Duodenal mucosa (tissue), 2 donors: ENCODE measurements around the gene F13A1.
"Not testable (repeated sequence)": the region's sequence is repeated elsewhere in the genome, so short reads cannot be mapped to it uniquely, and the experiment has no call there.

ENCODE experiments used
- H3K27ac ChIP-seq: one replicate; pipeline ENCODE4 v1.7.0; 2013; ENCODE audit warnings: low read depth, low read length
- H3K27me3 ChIP-seq, 2 donors: one replicate each; pipeline ENCODE4 v1.7.0; 2013; ENCODE audit warnings: low read length in 2 of 2, control low read depth in 1 of 2; ENCODE audit not compliant: insufficient read depth in 2 of 2, control insufficient read depth in 1 of 2
- H3K36me3 ChIP-seq, 2 donors: one replicate each; pipeline ENCODE4 v1.7.0; 2013; ENCODE audit warnings: low read length in 2 of 2, control low read depth in 1 of 2; ENCODE audit not compliant: insufficient read depth in 2 of 2, control insufficient read depth in 1 of 2
- H3K4me1 ChIP-seq, 2 donors: one replicate each; pipeline ENCODE4 v1.7.0; 2013; ENCODE audit warnings: low read length in 2 of 2, control low read depth in 1 of 2; ENCODE audit not compliant: insufficient read depth in 2 of 2, control insufficient read depth in 1 of 2
- H3K4me3 ChIP-seq, 2 donors: one replicate each; pipeline ENCODE4 v1.7.0; 2013; ENCODE audit warnings: low read length in 2 of 2, low read depth in 1 of 2
- H3K9ac ChIP-seq, 2 donors: one replicate each; pipeline ENCODE4 v1.7.0; 2013; ENCODE audit warnings: low read length in 2 of 2, low read depth in 1 of 2
- H3K9me3 ChIP-seq, 2 donors: one replicate each; pipeline ENCODE4 v1.7.0; 2013; ENCODE audit warnings: low read length in 2 of 2, control low read depth in 1 of 2; ENCODE audit not compliant: control insufficient read depth in 1 of 2

F13A1 gene

DNA sequence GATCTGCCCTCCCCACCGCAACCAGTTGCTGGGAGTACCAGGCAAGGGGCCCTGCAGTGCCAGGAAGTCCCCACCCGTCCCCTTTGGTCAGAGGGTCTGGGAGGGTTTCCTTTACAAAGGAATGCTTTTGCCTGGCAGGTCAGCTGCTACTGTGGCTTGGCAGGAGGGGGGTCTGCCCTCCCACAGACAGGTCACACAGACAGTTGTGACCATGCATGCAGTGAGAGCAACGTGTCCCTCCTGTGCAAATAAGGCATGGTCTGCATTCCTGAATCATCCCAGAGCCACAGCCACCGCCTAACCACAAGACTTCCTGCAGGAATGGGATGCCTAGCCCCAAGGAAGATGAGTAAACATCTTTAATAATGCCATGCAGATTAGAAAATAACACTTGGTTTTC lies 439 bp upstream of the F13A1 start:
- Histone ChIP-seq H3K36me3 (no peaks in the 10 kb centered on the region), H3K4me3 (no peak overlapping the region), H3K9ac (no peak overlapping the region), H3K9me3 (no peaks in the 10 kb centered on the region), H3K27ac (no peak overlapping the region), H3K4me1 (no peaks in the 10 kb centered on the region), H3K27me3 (peaks cover 25 to 40% of the 10 kb centered on the region in 2 donors)

DNA sequence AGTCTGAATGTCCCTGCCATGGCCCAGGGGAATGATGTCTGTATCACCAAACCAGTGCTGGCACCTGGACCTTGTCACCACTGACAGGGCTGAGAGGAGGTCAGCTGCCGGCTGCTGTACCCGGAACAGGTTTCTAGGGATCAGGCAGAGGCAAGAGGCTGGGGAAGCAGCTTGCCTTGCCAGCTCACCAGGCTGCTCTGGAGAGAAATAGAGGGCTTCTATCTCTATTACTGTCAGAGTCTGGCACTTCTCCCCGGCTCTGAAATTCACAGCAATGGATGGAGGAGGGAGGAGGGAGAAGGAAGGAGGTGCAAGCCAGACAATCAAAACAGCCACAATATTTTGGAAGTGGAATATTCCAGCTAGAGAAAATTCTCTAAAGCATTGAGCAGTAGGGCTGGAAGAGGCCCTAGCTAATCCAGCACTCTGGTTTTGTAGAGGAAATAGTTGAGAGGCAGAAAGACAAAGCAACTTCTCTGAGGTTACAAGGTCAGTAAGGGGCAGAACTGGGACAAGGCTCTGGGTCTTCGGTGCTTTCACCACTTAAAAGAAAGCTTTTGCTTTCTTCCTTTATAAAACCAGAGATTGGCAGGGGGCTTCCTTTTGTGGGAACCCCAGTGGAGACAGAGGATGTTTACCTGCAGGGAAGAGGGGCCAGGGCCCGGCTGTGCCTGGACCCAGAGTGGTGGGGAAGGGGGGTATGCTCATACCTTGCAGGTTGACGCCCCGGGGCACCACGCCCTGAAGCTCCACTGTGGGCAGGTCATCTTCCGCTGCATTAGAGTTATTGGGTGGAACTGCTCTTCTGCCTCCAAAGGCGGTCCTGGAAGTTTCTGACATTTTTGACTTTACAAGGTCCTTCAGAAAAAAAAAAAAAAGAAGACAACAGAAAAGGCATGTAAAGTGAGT lies 2.4 kb downstream of the F13A1 start:
- Histone ChIP-seq H3K27me3 (peaks cover 25 to 40% of the 10 kb centered on the region in 2 donors), H3K36me3 (no peaks in the 10 kb centered on the region), H3K4me3 (no peak overlapping the region), H3K9me3 (no peaks in the 10 kb centered on the region), H3K9ac (no peak overlapping the region), H3K27ac (no peak overlapping the region), H3K4me1 (no peaks in the 10 kb centered on the region)

DNA sequence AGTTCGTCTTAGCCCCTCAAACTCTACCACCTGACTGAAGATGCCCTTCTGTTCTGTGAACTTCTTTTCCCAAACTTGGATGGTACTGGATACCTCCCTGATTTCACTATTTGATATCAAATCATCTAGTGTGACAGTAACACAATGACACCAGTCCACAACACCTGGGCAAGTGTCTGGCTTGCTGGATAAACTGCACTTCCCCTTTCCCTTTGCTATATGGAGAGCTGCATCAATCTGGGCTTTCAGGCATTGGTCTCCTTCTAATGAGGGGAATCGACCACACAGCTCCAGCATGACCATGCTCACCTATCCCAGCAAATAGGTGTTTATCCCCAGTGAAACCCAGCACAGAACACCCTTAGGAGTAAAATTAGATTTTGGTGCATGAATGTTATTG lies 3.1 kb downstream of the F13A1 start:
- Histone ChIP-seq H3K27me3 (peaks cover 25 to 39% of the 10 kb centered on the region in 2 donors), H3K4me3 (no peak overlapping the region), H3K27ac (no peak overlapping the region), H3K36me3 (no peaks in the 10 kb centered on the region), H3K9me3 (no peaks in the 10 kb centered on the region), H3K4me1 (no peaks in the 10 kb centered on the region), H3K9ac (no peak overlapping the region)

DNA sequence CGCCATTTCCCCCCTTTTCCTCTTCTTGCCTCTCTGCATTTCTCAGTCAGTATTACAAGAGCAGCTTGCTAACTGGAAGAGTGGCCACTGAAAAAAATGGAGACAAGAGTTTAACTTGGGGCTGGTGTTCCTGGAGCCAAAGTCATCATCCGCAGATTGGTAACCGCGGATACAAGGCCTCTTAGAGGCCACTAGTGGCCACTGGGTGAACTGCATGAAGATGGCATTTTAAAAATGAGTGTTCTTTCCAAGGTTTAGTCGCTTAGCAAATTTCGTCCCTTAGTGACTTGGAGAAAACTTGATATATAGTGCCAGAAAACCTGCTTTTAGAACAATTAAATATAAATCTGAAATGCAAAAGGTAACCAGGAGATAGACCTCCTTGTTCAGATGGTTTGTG lies 4.8 kb downstream of the F13A1 start:
- Histone ChIP-seq H3K36me3 (no peaks in the 10 kb centered on the region), H3K4me3 (no peak overlapping the region), H3K9me3 (no peaks in the 10 kb centered on the region), H3K9ac (no peak overlapping the region), H3K27me3 (peaks cover 22 to 32% of the 10 kb centered on the region in 2 donors), H3K27ac (no peak overlapping the region), H3K4me1 (no peaks in the 10 kb centered on the region)

DNA sequence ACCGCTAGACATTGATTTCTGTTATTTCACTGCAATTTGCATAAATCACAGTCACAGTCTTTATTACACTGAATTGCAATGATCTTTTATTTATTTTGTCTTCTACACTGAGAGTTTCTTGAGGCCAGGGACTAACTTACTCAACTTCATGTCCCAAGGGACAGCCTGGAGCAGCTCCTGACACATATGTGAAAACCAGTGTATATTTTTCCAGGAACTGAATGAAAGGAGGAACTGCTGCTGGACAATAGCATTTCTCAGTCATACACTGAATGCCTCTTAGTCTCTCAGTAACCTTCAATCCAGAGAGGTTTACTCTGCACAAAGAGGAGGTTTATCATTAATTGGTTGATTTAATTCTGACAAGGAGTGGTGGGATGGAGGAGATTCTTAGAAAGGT lies 5.9 kb downstream of the F13A1 start:
- no peaks in the 10 kb centered on the region for H3K9me3 ChIP-seq
- peaks cover 17 to 21% of the 10 kb centered on the region in 2 donors for H3K27me3 ChIP-seq
- H3K9ac ChIP-seq, result no peak overlapping the region
- no peak overlapping the region for H3K27ac ChIP-seq
- H3K36me3 ChIP-seq, result no peaks in the 10 kb centered on the region
- no peaks in the 10 kb centered on the region for H3K4me1 ChIP-seq
- H3K4me3 ChIP-seq, result no peak overlapping the region

DNA sequence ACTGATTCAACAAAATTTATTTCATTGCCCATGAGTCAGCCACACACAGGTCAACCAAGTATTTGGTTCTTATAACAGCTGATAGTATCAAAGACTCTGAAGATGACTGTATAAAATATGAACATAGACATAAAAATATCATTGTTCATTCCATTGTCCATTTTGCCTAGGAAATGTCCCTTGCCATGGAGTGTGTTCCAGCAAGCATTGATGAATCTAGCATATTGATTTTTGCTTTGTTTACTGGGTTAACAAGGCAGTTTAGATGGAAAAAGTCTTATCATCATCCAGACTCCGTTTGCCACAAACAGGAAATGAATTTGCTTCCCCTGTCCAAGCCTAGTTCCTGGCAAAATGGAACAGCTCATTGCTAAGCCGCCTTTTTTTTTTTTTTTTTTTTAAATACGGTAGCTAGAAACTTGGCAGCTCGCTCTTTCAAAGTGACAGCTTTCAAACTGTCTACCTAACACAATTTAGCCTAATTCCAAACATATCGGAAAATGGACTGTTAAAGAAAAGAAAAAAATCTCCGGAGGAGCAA lies 7.5 kb downstream of the F13A1 start:
- Histone ChIP-seq H3K4me3 (no peak overlapping the region), H3K4me1 (no peaks in the 10 kb centered on the region), H3K9ac (no peak overlapping the region), H3K36me3 (no peaks in the 10 kb centered on the region), H3K27ac (no peak overlapping the region), H3K9me3 (no peaks in the 10 kb centered on the region), H3K27me3 (peaks cover 10 to 13% of the 10 kb centered on the region in 2 donors)

DNA sequence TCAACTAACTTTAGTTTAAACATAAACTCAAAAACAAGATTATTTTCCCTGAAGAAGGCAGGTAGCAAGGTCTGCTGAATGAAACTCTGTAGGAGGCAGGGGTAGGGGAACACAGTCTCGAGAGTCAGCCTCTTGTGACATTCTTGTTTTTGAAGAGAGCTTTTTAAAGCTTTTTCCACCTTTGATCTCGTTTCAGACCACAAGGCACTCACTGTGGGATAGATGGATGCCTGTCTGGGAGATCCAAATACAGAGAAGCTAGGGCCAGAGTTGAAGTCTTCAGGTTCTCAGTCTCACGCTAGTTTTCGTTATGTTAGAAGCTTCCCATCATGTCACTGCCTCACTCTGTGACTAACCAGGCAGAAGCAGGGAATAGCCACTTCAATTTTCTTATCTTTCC lies 14.9 kb downstream of the F13A1 start:
- H3K36me3 ChIP-seq, result no peaks in the 10 kb centered on the region

DNA sequence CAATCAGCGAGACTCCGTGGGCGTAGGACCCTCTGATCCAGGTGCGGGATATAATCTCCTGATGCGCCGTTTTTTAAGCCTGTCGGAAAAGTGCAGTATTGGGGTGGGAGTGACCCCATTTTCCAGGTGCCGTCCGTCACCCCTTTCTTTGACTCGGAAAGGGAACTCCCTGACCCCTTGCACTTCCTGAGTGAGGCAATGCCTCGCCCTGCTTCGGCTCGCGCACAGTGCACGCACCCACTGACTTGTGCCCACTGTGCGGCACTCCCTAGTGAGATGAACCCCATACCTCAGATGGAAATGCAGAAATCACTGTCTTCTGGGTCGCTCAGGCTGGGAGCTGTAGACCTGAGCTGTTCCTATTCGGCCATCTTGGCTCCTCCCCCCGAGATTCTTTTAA lies 20.1 kb downstream of the F13A1 start:
- not testable (repeated sequence) for H3K27ac ChIP-seq, H3K9me3 ChIP-seq, H3K4me3 ChIP-seq, H3K9ac ChIP-seq, H3K36me3 ChIP-seq, H3K27me3 ChIP-seq, H3K4me1 ChIP-seq

More for the DNA sequence above, 14.9 kb downstream of the F13A1 start:
- Histone ChIP-seq H3K27me3 (peaks cover 0 to 9% of the 10 kb centered on the region in 2 donors), H3K27ac (no peak overlapping the region), H3K9me3 (no peaks in the 10 kb centered on the region), H3K4me3 (no peak overlapping the region), H3K4me1 (no peaks in the 10 kb centered on the region), H3K9ac (no peak overlapping the region)

DNA sequence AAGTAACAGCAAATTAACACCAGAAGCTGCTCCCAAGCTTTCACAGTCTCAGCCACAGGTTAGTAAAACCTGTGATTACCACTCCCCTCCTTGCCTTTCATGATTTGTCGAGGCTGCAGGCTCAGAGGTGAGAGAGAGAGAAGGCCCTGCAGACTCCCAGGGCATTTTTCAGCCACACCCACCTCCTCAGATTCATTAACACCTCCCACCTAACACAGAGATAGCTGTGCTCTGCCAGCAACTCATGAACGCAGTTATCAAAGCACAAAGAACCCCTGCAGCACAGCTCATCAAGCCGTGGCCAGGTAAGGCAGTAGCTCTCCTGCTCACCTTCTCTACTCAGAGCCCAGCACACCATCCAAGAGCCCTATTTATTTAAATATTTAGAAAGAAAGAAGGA lies 27.1 kb downstream of the F13A1 start:
- H3K4me3 ChIP-seq, result no peak overlapping the region
- H3K4me1 ChIP-seq, result no peaks in the 10 kb centered on the region
- H3K9ac ChIP-seq, result no peak overlapping the region
- H3K27me3 ChIP-seq, result no peaks in the 10 kb centered on the region
- no peak overlapping the region for H3K27ac ChIP-seq
- no peaks in the 10 kb centered on the region for H3K9me3 ChIP-seq
- no peaks in the 10 kb centered on the region for H3K36me3 ChIP-seq

DNA sequence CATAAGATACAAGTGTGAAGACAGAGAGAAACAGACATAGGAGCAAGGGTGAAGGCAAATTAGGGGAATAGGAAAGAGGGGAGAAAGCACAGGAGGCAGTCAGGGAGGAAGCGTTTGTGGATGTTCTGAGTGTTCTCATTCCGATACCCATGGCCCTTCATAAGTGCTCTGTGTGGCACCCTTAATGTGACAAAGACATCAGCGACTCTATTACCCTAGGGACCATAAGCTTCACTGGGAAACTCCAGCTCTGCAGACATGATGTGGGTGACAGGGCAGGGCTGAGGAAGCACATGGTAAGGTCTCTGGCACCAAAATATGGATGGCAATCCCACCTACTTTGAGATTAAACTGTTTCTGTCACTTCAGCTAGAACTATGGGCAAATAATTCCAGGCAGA lies 33.0 kb downstream of the F13A1 start:
- Histone ChIP-seq H3K9ac (no peak overlapping the region), H3K9me3 (no peaks in the 10 kb centered on the region), H3K4me3 (no peak overlapping the region), H3K27me3 (no peaks in the 10 kb centered on the region), H3K27ac (no peak overlapping the region), H3K4me1 (no peaks in the 10 kb centered on the region), H3K36me3 (no peaks in the 10 kb centered on the region)
